HG03521 (cell line): ENCODE measurements around the gene C9orf50.
"Not testable (repeated sequence)": the region's sequence is repeated elsewhere in the genome, so short reads cannot be mapped to it uniquely, and the experiment has no call there.

ENCODE experiments used
- ATAC-seq: cut with Tn5 transposase; IDR thresholded peaks from one replicate; pipeline ENCODE4 v1.9.1; 2021; ENCODE audit warnings: mild to moderate bottlenecking, moderate library complexity; ENCODE audit not compliant: unreplicated experiment

The C9orf50 gene, protein sequence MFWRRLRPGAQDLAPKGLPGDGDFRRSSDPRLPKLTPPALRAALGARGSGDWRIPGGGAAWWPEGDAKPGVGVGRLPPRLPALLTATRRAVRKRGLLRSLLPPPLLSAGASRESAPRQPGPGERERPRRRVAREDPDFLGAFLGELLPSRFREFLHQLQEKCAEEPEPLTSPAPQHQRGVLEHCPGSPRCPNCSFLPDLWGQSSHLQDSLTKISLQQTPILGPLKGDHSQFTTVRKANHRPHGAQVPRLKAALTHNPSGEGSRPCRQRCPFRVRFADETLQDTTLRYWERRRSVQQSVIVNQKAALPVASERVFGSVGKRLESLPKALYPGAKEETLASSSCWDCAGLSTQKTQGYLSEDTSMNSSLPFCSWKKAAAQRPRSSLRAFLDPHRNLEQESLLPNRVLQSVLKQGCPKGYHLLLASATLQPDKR

DNA sequence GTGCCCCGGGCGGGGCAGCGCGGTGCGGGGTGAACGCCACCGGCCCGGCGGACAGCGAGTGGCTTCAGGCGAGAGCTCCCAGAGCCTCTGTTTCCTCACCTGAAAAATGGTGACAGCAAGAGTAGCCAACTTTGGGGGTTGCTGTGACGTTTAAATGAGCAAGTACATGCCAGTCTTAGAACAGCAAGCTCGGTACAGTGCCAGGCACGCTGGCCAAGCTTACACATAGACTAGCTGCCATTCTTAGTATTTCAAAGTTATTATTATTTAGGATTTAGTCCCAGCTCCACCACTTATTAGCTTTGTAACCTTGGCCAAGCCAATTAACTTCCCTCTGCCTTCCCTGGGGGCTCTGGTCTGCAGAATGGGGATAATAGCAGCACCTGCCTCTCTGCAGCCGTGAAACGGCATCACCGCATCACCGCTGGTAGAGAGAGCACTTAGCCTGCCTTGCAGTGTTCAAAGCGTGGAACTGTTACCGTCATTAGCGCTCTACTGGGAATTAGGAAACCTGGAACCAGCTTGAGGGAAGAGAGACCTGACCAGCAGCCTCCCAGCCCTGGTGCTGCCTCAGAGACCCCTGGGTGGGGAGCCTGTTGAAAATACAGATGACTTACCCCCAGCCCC, at the start of gene C9orf50:
C9orf50 (minus strand) TSS at position 433 of the 627 bp plus-strand sequence. CDS start 527 bp downstream, outside the sequence.
- ATAC-seq, result no peak

DNA sequence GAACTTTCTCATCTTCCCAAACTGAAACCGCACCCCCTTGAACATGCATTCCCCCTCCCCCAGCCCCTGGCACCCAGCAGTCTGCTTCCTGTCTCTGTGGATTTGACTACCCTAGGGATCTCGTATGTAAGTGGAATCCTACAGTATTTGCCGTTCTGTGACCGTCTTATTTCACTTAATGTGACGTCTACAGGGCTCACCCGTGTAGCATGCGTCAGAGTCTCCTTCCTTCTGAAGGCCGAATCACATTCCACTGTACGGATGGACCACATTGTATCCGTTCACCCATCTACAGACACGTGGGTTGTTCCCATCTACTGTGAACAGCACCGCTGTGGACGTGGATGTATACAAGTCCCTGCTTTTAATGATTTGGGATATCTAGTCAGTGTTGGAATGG, 49.0 kb upstream of the C9orf50 start:
- ATAC-seq, result no peak

DNA sequence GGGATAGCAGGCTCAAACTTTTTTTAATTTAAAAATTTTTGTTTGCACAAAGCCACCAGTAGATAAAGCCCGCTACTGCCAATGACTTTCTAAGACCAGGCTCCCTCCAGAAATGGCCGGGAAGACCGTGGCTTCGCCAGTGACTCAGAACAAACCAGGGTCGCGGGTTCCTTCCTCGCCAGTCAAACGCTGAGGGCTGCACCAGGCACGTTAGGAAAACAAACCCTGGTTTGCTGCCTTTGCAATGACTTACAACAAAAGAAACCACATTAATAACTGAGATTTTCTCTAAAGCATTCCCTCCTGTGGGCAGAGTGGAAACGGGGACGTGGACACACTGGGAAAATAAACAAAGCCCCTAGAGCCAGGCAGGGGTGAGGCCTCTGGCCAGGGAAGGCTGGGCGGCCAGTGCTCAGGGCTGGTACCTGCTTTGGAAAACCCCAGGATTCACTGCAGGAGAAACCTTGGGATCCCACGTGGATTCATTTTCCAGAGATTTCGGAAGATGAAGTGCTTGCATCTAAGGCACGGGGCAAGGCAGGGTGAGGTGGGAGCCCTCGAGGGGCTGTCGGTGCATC, 48.3 kb upstream of the C9orf50 start:
- no peak for ATAC-seq

DNA sequence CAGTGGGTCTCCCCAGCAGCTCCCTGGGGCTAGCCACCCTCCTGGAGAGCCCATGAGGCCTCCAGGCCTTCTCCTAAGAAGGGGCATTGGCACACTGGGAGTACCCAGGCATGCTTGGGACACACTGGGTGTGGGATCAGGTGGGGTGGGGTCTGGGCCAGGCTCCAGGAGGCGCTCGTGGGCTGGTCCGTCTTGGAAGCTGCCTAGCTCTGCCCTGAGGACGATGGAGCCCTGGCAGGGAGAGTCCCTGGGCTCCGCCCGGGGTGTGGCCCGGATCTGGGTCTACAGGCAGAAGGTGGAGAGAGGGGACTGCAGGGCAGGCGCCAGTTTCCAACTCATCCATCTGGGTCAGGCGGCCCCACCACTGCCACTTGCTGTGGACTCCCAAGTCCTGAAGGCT, 46.9 kb upstream of the C9orf50 start:
- no peak for ATAC-seq

GRCh38 chr9:129667378-129667777, 46.5 kb upstream of the C9orf50 start:
- ATAC-seq, result no peak

DNA sequence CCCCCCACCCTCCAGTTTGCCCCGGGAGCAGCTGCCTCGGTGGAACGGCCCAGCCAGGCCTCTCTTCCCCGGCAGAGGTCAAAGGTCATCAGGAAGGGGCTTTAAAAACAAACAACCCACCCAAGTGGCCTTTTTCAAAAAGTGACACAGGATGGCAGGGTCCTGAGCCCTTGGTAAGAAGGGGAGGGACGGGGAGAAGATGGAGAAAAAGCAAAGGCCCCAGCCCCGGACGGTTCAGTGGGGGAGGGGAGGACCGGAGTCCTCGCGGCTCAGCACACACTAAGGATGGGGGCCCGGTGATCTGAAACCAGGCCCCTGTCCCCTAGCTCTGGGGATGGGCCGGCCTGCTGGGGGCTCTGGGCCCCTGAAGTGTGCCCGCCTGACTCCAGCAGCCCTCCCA, 45.7 kb upstream of the C9orf50 start:
- no peak for ATAC-seq

DNA sequence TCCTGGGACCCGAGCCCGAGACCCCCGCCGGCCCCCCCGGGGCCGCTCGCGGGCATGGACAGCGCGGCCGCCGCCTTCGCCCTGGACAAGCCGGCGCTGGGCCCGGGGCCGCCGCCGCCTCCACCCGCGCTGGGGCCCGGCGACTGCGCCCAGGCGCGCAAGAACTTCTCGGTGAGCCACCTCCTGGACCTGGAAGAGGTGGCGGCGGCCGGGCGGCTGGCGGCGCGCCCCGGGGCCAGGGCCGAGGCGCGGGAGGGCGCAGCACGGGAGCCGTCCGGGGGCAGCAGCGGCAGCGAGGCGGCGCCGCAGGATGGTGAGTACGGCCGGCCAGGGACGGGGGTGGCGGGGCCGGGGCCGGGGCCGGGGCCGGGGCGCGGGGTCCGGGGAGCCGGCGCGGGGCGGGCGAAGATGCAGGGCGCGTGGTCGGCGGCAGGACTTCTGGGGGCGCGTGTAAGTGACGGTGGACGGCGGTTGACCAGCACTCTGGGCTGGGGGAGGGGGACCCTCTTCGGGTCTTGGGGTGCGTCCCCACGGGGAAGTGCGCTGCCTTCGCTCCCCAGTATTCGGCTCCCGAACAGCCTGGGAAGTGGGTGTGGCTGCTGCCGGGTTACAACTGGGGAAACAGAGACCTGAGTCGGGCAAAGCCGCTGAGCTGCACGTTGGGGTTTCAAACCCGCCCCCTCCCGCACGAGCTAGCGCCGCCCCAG, 45.1 kb upstream of the C9orf50 start:
- no peak for ATAC-seq

GRCh38 chr9:129665389-129665775, 44.5 kb upstream of the C9orf50 start, which contains the start of gene PRRX2:
TSS of gene PRRX2 (plus strand) at chr9:129665647. CDS start at chr9:129665868, 221 bp downstream.
- no peak for ATAC-seq

- no peak for ATAC-seq
Observed at GRCh38 chr9:129664746-129665388, 44.0 kb upstream of the C9orf50 start.

DNA sequence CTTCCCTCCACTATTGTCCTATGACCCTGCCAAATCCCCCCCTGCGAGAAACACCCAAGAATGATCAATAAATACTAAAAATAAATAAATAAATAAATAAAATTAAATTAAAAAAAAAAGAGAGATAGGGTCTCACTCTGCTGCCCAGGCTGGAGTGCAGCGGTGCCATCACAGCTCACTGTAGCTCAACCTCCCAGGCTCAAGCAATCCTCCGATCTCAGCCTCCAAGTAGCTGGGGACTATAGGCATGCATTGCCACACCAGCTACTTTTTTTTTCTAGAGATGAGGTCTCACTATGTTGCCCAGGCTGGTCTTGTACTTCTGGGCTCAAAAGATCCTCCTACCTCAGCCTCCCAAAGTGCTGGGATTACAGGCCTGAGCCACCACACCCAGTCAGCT, 41.3 kb upstream of the C9orf50 start:
- ATAC-seq, result not testable (repeated sequence)

DNA sequence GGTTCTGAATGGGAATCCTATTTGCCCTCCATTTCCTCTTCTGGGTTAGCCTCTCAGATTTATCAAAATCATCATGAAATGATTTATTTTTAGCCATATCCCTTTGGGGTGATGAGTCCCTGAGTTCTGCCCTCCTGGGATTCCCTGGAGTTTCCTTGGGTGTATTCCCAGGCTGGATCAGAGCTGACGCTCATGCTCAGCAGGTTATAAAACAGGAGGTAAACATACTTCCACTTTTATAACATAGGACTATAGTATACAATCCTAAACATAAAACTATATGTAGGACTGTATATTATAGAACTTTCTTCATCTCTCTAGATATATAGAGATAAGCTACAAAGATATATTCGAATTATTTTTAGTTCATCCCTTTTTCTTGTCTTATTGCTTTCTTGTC, 40.1 kb upstream of the C9orf50 start:
- no peak for ATAC-seq

- no peak for ATAC-seq
Observed at GRCh38 chr9:129656795-129657390, 36.0 kb upstream of the C9orf50 start.

- ATAC-seq, result no peak
Observed at GRCh38 chr9:129655696-129656095, 34.8 kb upstream of the C9orf50 start.

DNA sequence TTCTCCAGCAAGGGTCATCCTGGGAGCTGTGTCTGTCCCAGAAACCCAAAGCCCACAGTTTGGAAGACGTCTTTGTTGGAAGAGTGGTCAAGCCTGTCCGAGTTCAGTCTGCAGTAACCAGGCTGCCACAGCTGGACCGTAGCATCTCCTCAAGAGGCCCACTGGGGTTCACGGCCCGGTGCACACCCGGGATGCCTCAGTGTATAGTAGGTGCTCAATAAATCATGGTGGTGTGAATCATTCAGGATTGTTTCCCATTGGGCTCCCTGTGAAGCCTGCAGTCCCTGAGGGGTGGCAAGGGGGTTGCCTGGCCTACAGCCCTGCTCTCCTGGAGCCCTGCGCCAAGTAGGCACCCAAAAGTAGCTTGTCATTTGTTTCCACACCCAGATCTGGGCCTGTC, 34.3 kb upstream of the C9orf50 start:
- no peak for ATAC-seq

GRCh38 chr9:129654554-129655040, 33.7 kb upstream of the C9orf50 start:
- ATAC-seq, result no peak

- no peak for ATAC-seq
Observed at GRCh38 chr9:129653823-129654553, 33.1 kb upstream of the C9orf50 start.

DNA sequence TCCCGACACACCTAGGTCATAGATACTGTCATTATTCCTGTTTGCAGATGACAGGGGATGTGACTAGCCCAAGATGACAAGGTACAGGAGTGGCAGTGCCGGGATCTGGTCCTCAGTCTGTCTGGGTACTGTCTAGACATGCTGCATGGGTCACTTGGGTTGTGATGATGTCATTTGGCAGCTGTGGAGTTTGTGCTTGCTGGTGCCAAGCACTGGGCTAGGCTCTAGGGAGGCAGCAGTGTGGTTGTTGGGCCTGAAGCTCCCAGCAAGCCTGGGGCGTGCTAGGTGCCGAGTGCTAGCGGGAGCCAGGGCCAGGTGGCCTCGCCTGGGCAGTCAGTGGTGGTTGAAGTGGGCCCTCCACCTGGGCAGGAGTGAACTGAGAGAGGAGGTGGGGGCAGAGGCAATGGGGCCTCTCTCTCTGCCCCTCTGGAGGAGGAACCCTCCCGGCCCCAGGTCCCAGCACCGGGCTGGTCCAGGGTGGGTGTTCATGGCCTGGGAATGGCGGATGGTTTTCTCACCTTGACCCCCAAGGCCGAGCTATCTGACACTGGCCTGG, 29.9 kb upstream of the C9orf50 start:
- ATAC-seq, result no peak

DNA sequence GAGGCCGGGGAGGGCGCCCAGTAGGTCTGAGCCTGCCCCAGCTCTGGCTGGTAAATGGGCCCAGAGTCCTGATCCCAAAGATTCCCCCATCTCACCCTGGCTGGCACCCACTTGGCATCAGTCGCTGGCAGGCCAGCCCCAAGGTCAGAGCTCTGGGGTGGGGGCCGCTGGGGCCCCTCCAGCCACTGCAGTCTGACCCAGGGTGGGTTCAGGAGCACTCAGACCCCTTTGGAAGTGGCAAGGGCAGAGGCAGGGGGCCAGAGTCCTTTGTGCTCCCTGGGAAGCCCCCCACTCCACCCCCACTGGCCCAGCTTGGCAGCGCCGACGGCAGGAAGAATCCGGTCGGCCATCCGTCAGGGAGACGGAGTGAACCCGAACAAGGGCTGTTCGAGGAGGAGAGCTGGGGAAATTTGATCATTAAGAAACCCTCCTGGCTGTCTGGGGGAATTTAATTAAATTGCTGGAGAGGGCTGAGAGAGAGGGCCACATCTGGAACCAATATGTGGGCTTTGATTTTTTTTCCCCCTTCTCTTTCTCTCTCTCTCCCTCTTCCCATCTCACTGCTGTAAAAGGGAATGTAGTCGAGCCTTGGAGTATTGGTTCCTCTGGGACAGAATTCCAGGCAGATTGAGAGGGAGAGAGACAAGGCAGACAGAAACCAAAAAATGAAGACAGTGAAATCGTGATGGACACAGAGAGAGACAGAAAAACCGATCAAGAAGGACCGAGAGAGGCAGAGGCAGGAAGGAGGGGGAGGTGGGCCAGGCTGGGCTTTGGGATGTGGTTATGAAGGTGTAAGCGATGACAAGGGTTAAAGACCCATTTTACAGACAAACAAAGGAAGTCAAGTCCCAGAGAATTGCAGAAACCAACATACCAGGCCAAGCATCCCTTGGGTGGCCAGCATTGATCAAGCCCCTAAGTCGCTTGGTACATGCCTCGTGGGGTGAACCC, 29.1 kb upstream of the C9orf50 start:
- ATAC-seq, result no peak
